Tongue (tissue), 2 donors: ENCODE data around the gene IER5L. TPM values are rescaled to one million over a fixed set of nuclear protein-coding genes. Genes with fewer than 3 reads are reported as not detected.
"Not testable (repeated sequence)": the region's sequence is repeated elsewhere in the genome, so short reads cannot be mapped to it uniquely, and the experiment has no call there.

ENCODE experiments used
- DNase-seq: peaks from one replicate; pipeline ENCODE4 v3.0.0-alpha.2; 2015
- total RNA-seq: library from RNA; depleted of rRNA; stranded (reverse); fragments of >200 nt; gene quantifications from one replicate; pipeline ENCODE4 v1.2.3, GENCODE V29; 2014

Gene IER5L
- total RNA-seq, 1 donor from 2014 or later = 10.4 TPM

DNA sequence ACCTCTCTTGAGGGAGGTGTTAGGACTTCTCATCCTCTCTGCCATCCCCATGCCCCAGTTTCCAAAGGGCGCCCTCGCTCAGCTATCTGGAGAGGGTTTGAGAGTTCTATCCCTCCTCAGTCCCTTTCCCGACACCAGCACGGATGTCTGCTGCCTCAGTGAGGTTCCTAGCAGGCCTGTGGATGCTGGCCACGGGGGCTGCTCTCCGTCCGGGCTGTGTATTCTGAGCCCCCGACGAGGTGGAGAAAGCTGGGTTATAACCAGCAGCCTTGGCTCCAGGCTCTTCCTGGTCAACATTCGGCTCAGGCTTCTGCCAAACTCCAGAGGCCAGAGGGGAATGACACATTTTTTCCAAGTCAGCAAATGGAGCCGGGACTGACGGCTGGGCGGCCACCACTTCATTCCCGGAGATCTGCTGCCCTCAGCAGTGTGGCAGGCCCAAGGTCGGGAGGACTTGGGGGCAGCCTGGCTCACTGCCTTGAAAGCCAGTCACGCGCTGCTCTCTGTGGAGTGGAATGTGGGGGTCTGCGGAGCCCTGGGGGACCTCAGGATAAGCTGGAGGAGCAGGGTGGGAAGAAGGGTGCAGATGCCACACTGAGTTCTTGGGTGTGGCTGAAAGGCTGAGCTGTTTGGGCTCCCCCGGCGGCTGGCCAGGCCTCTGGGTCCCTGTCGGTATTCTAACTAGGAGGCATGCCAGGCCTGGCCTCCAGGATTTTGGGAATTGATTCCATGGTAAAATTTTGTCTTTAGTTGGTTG lies 39.4 kb downstream of the IER5L start:
- peak; percentile 53 for DNase-seq

GRCh38 chr9:129138144-129138462 lies 40.0 kb downstream of the IER5L start:
- no peak for DNase-seq

DNA sequence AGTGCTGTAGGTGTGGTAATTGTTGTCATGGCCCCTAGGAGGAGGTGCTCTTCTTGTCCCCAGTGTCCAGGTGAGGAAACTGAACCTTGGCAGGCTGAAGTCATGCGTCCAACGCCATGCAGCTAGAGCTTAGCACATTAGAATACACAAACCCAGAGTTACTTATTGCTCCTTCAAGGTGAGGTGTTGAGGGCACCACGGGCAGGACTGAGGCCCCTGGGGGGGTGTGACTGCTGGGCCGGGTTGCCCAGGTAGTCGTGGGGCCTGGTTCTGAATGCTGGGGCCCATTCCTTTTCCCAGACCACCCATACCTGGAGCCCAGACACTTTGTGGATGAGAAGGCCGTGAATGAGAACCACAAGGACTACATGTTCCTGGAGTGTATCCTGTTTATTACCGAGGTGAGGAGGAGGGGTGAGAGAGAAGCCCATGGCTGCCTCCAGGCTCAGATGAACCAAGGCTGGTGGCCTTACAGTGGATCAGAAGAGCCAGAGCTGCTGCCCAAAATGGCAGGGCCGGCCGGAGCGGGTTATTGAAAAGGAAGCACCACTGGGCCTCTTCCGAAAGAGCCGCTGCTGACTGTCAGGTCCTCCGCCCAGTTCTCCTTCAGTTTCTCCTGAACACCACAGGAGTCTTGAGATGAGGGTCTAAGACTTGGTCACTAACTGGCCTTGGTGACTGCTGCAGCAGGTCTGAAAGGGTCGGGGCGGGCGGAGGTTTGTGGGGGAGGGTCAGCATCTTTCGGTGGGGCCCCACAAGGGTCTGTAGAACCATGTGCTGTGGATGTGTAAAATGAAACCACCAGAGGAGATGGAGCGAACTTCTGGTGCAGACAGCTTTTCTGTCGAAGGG lies 40.5 kb downstream of the IER5L start:
- no peak for DNase-seq

- DNase-seq = no peak
Measured at GRCh38 chr9:129136446-129137035, 41.5 kb downstream of the IER5L start.

DNA sequence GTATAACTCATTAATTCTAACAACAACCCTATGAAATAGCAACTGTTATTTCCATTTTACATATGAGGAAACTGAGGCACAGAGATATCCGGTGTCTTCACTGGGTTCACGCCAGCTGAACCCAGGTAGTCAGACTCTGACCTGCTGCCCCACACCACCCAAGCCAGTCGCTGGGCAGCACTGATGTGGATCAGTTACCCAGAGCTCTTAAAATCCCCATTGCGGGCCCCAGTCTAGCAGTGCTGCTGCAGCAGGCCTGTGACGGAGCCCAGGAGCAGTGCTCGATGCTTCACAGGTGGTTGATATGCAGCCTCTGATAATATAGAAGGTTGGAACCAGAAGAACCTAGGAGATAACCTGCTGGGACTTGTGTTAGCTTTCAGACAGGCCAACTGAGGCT lies 42.6 kb downstream of the IER5L start:
- DNase-seq = no peak

- DNase-seq = no peak
Measured at GRCh38 chr9:129133082-129133481, 45.0 kb downstream of the IER5L start.

DNA sequence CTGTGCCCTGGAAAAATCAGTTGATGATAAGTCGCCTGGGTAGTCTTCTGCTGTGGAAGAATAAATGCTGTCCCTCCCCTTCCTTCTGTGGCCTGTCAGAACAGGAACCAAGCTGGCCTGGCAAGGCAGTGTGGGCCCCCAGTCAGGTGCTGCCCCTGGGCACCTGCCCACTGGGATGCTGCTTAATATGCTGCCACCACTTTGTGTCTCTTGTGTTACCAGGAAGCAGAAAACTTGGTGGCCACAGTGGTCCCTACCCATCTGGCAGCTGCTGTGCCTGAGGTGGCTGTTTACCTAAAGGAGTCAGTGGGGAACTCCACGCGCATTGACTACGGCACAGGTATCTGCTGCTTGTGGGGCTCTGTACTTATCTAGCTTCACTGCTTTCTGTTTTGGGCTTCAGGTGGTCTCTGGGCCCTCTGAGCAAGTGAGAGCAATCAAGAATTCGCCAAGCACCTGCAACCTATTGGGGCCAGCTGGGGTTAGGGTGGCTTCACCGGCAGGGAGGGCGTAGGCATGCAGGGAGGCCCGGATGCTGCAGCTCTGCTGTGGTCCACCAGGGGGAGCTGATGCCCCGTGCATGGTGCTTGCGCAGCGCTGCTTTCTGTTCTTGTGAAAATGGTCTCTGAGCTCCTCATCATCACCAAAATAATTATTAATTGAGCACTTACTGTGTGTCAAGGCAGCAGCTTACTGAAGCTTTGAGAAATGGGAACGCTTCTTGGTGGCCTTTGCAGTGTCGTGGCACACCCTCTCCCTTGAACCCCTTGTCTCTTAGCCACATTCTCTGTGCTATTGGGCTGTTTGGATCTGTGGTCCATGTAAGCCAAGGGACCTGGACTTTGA lies 46.5 kb downstream of the IER5L start:
- peak; percentile 86 for DNase-seq

- DNase-seq = no peak
Measured at GRCh38 chr9:129130791-129131190, 47.3 kb downstream of the IER5L start.

DNA sequence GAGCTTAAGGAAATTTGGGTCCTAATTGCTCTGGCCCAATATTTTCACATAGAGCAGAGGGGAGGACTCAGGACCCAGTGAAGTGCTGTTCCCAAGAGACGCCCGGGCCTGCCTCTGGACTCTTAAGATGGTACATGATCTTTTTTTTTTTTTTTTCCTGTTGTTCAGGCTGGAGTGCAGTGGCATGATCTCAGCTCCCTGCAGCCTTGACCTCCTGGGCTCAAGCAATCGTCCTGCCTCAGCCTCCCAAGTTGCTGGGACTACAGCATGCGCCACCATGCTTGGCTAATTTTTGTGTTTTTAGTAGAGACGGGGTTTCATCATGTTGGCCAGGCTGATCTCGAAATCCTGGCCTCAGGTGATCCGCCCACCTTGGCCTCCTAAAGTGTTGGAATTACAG lies 47.8 kb downstream of the IER5L start:
- DNase-seq = not testable (repeated sequence)

DNA sequence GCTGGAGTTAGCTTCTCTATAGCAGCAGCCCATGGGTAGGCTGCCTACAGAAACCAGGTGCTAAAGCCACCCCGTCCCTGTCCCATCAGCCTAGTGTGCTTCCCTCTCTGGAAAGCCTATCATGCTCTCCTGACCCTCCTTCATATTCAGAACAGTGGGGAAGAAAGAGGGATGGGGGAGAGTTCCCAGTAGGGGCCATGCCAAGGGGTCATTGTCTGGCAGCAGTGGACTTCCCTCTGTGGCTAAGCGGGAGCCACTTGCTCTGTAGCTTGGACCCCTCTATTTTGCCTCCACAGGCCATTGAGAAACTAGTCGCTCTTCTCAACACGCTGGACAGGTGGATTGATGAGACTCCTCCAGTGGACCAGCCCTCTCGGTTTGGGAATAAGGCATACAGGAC lies 49.4 kb downstream of the IER5L start:
- no peak for DNase-seq

DNA sequence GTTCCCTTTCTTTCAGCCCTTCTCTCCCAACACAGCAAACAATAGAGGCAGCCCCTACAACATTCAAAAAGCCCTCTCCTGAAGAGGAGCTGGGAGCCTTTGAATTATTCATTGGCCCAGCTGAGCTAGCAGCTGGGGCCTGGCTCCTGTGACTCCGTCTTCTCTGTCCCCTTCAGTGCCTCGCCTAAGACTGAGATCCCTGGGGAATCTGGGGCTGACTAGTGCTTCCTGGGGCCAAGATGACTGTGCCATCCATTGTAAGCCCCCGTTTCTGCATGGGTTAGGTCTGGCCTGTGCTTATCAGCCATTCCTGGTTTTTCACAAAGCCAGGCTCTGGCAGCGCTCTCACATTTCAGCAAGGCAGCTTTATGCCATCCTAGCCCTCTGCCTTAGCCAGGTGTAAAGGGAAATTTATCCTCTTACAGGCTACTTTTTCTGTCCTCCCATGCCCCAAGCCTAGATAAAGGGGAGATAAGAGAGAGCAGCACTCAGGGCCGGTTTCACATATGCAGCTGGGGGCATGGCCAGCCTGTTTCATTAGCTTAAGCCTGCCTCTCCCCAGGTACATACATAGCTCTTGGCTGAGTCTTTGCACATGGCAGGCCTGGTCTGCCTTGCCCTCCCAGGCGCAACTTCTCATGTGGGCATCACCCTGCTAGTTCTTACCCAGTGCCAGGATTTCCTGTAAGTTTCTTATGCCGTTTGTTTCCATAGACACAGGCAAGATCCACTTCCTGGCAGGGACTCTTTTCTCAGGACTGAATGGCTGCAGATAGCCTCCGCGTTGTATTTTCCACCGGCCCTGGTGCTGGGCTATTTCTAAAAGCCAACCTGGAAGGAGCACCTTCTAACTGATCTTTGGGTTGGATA lies 51.1 kb downstream of the IER5L start:
- DNase-seq = no peak

Other genes with a start within 250 kb of the IER5L start
- 9.5 TPM for gene DOLK, start 230.7 kb downstream of the IER5L start, total RNA-seq
- gene NUP188, start 230.6 kb downstream of the IER5L start, total RNA-seq = 47.6 TPM
- gene SH3GLB2, start 149.9 kb downstream of the IER5L start, total RNA-seq = 67.9 TPM
- gene MIGA2, start 141.6 kb downstream of the IER5L start, total RNA-seq = 25.2 TPM
- 9.9 TPM for gene DOLPP1, start 97.2 kb downstream of the IER5L start, total RNA-seq
- gene CRAT, start 67.5 kb downstream of the IER5L start, total RNA-seq = 51.5 TPM
- gene PTPA, start 66.8 kb downstream of the IER5L start, total RNA-seq = 92.3 TPM